Heart right ventricle (tissue), 16 donors: ENCODE data around the gene RHOT2. TPM values are rescaled to one million over a fixed set of nuclear protein-coding genes. Genes with fewer than 3 reads are reported as not detected.
A peak's percentile ranks its signal among the peaks of the same experiment; 100 is the strongest.

Experiments used
- ATAC-seq, 8 donors: fragments of 200-7000 bp; cut with Tn5 transposase; one replicate each; pipeline ENCODE4 v1.9.1; 2020; ENCODE audit warnings: mild to moderate bottlenecking in 8 of 8, moderate library complexity in 8 of 8, moderate number of reproducible peaks in 1 of 8
- DNase-seq, 2 donors: peaks; one replicate each; pipeline ENCODE4 v3.0.0-alpha.2; 2020
- H3K27ac ChIP-seq, 10 donors: fragments of 200-600 bp; sonication (generic) in 2 of 10; one replicate each; pipeline versions ENCODE4 v1.5.0 to v1.8.0; 2020 to 2022; ENCODE audit warnings: mild to moderate bottlenecking in 3 of 10
- H3K27me3 ChIP-seq, 7 donors: fragments of 200-600 bp; one replicate each; pipeline ENCODE4 v1.8.0; 2021 to 2022; ENCODE audit warnings: mild to moderate bottlenecking in 2 of 7
- H3K36me3 ChIP-seq, 9 donors: fragments of 200-600 bp; sonication (generic) in 1 of 9; one replicate each; pipeline versions ENCODE4 v1.5.0 to v1.8.0; 2020 to 2022; ENCODE audit warnings: mild to moderate bottlenecking in 2 of 9
- H3K4me1 ChIP-seq, 9 donors: fragments of 200-600 bp; sonication (generic) in 1 of 9; one replicate each; pipeline versions ENCODE4 v1.5.0 to v1.8.0; 2020 to 2022; ENCODE audit warnings: mild to moderate bottlenecking in 4 of 9
- H3K4me3 ChIP-seq, 10 donors: fragments of 200-600 bp; sonication (generic) in 2 of 10; one replicate each; pipeline versions ENCODE4 v1.5.0 to v1.8.0; 2020 to 2022; ENCODE audit warnings: mild to moderate bottlenecking in 7 of 10, moderate library complexity in 2 of 10
- H3K9me3 ChIP-seq, 11 donors: fragments of 200-600 bp in 10 of 11; sonication (generic) in 2 of 11; one replicate each; pipeline versions ENCODE4 v1.5.0 to v1.8.0; 2013 to 2022; ENCODE audit warnings: mild to moderate bottlenecking in 2 of 11, control low read depth in 1 of 11, moderate library complexity in 1 of 11
- WGBS, 2 donors: extraction: QIAGEN DNeasy Blood & Tissue Kit; methylation state at CpG; one replicate each; pipeline ENCODE4 v1.1.7; 2013; ENCODE audit warnings: inconsistent platforms in 1 of 2; 5-methylcytosine and 5-hydroxymethylcytosine counted together
- intact Hi-C, 10 donors: fragments of 100-400 bp; cut with DNase I; formaldehyde crosslinking; loops; one replicate each; pipeline versions ENCODE4 v1.11.1 to v1.14.2; 2022
- polyA plus RNA-seq, 2 donors: library from polyadenylated mRNA; stranded (reverse); fragments of 200-250 nt; gene quantifications; one replicate each; pipeline ENCODE4 v1.2.3, GENCODE V29; 2013
- total RNA-seq, 10 donors: library from RNA; stranded (reverse); fragmentation: NEBNext Ultra II Directional in 3 of 10; extraction: Animal tissue kit (Norgen Biotek cat#: 25700) in 3 of 10; gene quantifications; one replicate each; pipeline versions ENCODE4 v1.2.1 to v1.2.4, GENCODE V29; 2021 to 2023
- TF ChIP-seq, protein P1 (sequence below), 9 donors: fragments of 200-600 bp; sonication (generic) in 2 of 9; IDR thresholded peaks; one replicate each; pipeline versions ENCODE4 v1.5.0 to v1.8.0; 2021 to 2022; ENCODE audit warnings: antibody characterized with exemption in 9 of 9, mild to moderate bottlenecking in 5 of 9, moderate library complexity in 1 of 9
- donor health status: Arrhythmogenic right ventricular cardiomyopathy.
- donor health status: ischemic (EF 13 %, LVEDD 7.1; RV severe dilation, severe dysfunction).
- donor health status: healthy with polysubstance abuse.
- donor health status: DM: no; HTN: yes; CAD: no.
- donor health status: DM: no; HTN: no; CAD: no.
- donor health status: ischemic (EF 25% LVEDD 6.9; RV normal size, moderate dysfunction).
- donor health status: ischemic (EF 25% LVEDD 5.7; RV mildly dilated, moderate dysfunction).
- donor health status: healthy.
- donor health status: DM: yes; HTN: yes; CAD: no.
- donor health status: Ischemic cardiomyopathy.
- donor health status: ischemic (EF 35%, LVEDD 5.7; RV mildly dilated, moderate dysfunction).
- donor health status: nonischemic (EF 11% LVEDD 7.7; RV severe dilation, severe dysfunction).
- donor health status: DM: yes; HTN: yes; CAD: no.
- donor health status: PGD.
- donor health status: ischemic (EF 29% LVEDD 5.4; RV normal size, mild dysfunction).
- donor health status: nonischemic (EF 23%, LVEDD 6.1; RV moderate dilation, normal function).

The RHOT2 gene
- total and polyA plus RNA-seq, 12 donors = 66.8 to 261 (median 92.6) TPM

DNA sequence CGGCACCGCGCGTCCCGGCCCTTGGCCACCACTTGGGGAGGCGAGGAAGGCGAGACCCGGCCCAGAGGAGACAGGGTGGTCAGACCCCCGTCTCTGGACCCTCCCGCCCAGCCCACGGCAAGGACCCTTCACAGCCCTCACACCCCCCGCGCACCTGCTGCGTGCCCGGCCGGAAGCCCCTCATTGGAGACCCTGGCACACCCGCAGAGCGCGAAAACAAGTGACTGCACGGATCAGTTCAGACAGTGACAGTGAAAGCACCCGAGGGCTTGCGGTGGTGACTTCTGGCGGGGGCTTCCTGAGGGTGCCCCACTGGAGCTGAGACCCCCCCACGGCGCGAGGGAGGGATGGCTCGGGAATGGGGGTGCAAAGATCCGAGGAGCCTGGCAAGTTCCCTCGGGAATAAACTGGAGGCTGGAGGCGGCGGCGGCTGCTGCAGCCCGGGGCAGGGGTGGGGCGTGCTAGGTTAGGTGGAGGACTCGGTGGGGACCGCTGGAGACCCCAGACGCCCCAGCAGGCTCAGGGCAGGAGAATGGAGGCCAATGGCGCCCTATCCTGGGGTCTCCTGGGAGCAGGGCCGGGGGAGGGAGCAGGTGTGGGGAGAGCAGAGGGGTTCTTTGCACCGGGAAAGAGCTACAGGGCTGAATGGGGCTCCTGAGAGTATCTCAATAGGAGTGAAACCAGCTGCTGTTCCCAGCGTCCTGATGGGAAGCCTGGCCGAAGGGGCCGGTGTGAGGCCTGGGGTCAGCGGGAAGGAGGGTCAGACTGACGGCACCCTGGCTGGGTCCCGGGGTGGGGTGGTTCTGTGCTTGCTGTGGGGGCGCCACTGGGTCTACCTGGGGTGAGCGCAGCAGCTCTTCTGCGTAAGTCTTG is 38.5 kb downstream of the RHOT2 start:
- Histone ChIP-seq H3K9me3 (no peaks in the 10 kb centered on the region), H3K4me3 (peak overlapping the region in 2 of 10 donors; percentile 19 to 22), H3K27me3 (peaks cover 38 to 97% (median 92%) of the 10 kb centered on the region in 7 donors), H3K4me1 (peaks cover 0 to 15% (median 8%) of the 10 kb centered on the region in 9 donors), H3K27ac (no peak overlapping the region), H3K36me3 (no peaks in the 10 kb centered on the region)
- TF ChIP-seq, protein P1, sequence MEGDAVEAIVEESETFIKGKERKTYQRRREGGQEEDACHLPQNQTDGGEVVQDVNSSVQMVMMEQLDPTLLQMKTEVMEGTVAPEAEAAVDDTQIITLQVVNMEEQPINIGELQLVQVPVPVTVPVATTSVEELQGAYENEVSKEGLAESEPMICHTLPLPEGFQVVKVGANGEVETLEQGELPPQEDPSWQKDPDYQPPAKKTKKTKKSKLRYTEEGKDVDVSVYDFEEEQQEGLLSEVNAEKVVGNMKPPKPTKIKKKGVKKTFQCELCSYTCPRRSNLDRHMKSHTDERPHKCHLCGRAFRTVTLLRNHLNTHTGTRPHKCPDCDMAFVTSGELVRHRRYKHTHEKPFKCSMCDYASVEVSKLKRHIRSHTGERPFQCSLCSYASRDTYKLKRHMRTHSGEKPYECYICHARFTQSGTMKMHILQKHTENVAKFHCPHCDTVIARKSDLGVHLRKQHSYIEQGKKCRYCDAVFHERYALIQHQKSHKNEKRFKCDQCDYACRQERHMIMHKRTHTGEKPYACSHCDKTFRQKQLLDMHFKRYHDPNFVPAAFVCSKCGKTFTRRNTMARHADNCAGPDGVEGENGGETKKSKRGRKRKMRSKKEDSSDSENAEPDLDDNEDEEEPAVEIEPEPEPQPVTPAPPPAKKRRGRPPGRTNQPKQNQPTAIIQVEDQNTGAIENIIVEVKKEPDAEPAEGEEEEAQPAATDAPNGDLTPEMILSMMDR (IDR thresholded peaks at IDR 0.05) = no peak
- intact Hi-C loops = no loop called here
- DNase-seq (no peak), ATAC-seq (no peak)
- 4 to 5% methylated on average over 47 to 49 of the region's 49 CpGs for WGBS, 2 donors

DNA sequence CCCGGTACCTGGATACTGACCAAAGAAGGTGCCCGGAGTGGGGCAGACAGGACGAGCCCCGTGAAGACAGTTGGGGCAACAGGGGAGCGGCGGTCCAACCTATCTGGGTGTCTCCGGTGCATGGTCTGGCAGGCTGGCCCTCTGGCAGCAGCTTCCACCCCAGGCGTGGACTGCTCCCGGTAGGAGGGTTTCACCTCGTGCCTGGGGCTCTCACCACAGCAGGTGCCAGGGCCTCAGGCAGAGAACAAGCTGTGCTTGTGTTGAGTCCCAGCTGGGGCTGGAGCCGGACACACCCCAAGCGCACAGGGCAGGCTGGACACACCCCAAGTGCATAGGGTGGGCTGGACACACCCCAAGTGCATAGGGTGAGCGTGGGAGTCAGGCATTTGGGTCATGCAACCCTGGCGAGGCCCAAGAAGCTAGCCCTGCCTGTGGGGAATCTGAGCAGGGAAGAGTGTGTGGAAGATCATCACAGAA is 39.2 kb downstream of the RHOT2 start:
- TF ChIP-seq, protein P1 (IDR thresholded peaks at IDR 0.05) = no peak
- WGBS, 2 donors = 35 to 41% methylated on average over 14 of the region's 14 CpGs
- Histone ChIP-seq H3K27ac (no peak overlapping the region), H3K9me3 (no peaks in the 10 kb centered on the region), H3K27me3 (peaks cover 37 to 95% (median 87%) of the 10 kb centered on the region in 7 donors), H3K4me3 (no peak overlapping the region), H3K4me1 (peaks cover 4 to 22% (median 8%) of the 10 kb centered on the region in 9 donors), H3K36me3 (no peaks in the 10 kb centered on the region)
- DNase-seq (no peak), ATAC-seq (no peak)
- intact Hi-C loops = no loop called here

DNA sequence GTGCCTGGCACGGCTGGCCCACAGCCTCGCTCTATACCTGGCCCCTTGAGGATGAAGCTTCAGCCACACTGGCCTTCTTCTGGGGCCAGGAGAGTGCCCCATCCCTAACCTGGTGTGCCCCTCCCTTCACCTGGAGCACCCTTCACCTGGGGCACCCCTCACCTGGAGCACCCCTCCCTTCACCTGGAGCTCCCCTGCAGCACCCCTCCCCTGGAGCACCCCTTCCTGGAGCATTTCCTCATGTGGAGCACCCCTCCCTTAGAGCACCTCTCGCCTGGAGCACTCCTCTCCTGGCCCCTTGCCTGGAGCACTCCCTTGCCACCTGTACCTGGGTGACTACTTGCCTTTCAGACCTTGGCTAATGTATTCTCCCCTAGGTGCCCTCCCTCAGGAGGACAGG is 40.1 kb downstream of the RHOT2 start:
- TF ChIP-seq, protein P1 (IDR thresholded peaks at IDR 0.05) = no peak
- Histone ChIP-seq H3K27ac (no peak overlapping the region), H3K4me3 (no peak overlapping the region), H3K9me3 (no peaks in the 10 kb centered on the region), H3K4me1 (peaks cover 4 to 22% (median 8%) of the 10 kb centered on the region in 9 donors), H3K27me3 (peaks cover 28 to 87% (median 78%) of the 10 kb centered on the region in 7 donors), H3K36me3 (no peaks in the 10 kb centered on the region)
- no peak for DNase-seq
- intact Hi-C loops = no loop called here
- 56 to 59% methylated on average over 3 of the region's 3 CpGs for WGBS, 2 donors
- no peak for ATAC-seq

DNA sequence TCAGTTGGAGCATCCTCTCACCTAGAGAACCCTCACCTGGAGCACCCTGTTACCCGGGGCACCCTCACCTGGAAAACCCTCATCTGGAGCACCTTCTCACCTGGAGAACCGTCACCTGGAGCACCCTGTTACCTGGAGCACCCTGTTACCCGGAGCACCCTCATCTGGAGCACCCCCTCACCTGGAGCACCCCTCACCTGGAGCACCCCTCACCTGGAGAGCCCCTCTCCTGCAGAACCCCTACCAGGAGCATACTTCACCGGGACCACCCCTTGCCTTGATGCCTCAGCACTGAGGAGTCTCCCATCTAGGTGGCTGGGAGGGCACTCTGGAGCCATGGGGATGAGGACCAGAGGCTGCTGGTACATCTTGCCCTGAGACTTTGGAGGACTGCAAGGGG is 41.0 kb downstream of the RHOT2 start:
- no peak for DNase-seq
- intact Hi-C loops = no loop called here
- Histone ChIP-seq H3K36me3 (no peaks in the 10 kb centered on the region), H3K27ac (no peak overlapping the region), H3K4me3 (no peak overlapping the region), H3K4me1 (peaks cover 4 to 22% (median 8%) of the 10 kb centered on the region in 9 donors), H3K9me3 (no peaks in the 10 kb centered on the region), H3K27me3 (peaks cover 19 to 78% (median 69%) of the 10 kb centered on the region in 7 donors)
- TF ChIP-seq, protein P1 (IDR thresholded peaks at IDR 0.05) = no peak
- ATAC-seq = no peak
- 62 to 70% methylated on average over 4 of the region's 4 CpGs for WGBS, 2 donors
